Thyroid gland (tissue), 4 donors: ENCODE data around the gene C4orf50.

Experiments used
- CTCF ChIP-seq, 6 experiments: fragments of 200-600 bp in 3 of 6; fragments of 450-650 bp in 3 of 6; sonication (generic) in 3 of 6; IDR thresholded peaks; one replicate each; pipeline ENCODE4 v1.5.1; 2016 to 2019; ENCODE audit warnings: antibody characterized with exemption in 6 of 6, mild to moderate bottlenecking in 2 of 6, inconsistent platforms in 1 of 6, moderate library complexity in 1 of 6
- POLR2A ChIP-seq, 2 donors: fragments of 450-650 bp; IDR thresholded peaks; one replicate each; pipeline ENCODE4 v1.6.1; 2017; ENCODE audit warnings: antibody characterized with exemption in 2 of 2, mild to moderate bottlenecking in 2 of 2, moderate library complexity in 1 of 2

GRCh38 chr4:5957076-5957475 is 61.2 kb downstream of the C4orf50 start:
- no peak for TF ChIP-seq POLR2A (IDR thresholded peaks at IDR 0.05)
- no peak for TF ChIP-seq CTCF (IDR thresholded peaks at IDR 0.05)
